ENCODE results near the gene DCAF4. TPM values are rescaled to one million over a fixed set of nuclear protein-coding genes. Genes with fewer than 3 reads are reported as not detected.
"Not testable (repeated sequence)": the region's sequence is repeated elsewhere in the genome, so short reads cannot be mapped to it uniquely, and the experiment has no call there.

DCAF4 gene
- total RNA-seq, 1 donor from 2014 or later, result 18.9 TPM

DNA sequence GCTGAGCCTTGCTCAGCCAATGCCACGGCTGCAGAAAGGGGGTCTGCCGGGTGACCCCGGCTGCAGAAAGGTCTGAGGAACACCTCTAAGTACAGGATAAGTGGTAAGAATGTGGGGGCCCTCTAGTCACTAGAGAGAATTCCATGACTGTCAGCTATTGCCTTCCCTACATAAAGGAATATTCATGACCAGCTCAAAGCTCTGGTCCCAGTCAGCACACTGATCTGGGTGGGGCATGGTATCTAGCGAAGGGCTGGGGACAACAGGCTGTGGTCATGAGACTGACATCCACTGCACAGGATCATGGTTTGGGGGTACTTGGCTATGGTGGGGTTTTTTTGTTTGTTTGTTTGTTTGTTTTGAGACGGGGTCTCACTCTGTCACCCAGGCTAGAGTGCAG is 42.1 kb downstream of the DCAF4 start:
- no peak for DNase-seq (ENCODE audit: low spot score)

DNA sequence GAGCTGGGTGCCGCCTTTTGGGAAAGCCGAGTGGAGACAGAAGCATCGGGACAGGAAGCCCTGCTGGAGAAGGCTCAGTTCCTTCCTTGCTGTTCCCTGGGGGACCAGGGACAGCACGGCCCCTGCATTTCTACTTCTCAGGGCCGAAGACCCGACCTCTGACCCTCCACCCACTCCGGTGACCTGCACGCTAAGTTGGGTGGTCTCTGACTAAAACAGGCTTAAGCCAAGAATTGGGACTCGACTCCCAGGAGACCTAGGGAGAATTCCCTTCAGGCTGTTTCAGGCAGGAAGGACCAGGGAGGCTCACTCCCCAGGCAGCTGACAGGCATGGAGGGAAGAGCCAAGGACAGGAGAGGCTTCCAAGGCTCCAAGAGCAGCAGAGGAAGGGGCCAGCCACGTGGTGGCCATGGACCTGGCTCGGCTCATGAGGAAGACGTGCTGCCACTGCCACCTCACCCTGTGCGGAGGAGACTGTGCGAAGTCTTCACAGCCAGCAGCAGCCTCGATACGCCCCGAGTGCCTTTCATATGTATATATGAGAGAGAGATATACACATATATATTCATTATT is 43.9 kb downstream of the DCAF4 start:
- DNase-seq (ENCODE audit: low spot score), result no peak

DNA sequence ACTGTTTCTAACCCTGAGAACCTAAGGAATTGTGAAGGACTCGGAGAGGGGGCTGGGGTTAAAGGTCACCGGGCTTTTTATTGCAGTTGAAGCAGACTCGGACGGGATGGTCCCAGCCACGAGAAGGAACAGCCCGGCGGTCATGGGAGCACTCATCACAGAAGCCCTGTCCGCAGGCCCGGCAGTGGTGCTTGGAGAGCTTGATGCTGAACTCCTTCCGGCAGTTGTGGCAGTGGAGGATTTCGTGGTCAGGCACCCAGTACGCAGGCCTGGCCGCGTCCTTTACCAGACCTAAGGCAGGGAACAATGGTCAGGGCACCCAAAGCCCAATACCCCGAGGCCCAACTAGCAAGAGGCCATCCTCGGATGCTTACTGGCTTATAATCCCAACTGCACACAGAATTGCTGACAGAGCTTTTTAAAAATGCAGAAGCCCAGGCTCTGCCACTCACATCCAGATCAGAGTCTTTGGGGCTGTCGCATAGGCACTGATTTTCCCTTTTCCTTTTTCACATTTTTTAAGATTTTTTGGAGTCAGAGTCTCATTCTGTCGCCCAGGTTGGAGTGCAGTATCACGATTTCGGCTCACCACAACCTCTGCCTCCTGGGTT is 44.7 kb downstream of the DCAF4 start:
- no peak for DNase-seq (ENCODE audit: low spot score)

DNA sequence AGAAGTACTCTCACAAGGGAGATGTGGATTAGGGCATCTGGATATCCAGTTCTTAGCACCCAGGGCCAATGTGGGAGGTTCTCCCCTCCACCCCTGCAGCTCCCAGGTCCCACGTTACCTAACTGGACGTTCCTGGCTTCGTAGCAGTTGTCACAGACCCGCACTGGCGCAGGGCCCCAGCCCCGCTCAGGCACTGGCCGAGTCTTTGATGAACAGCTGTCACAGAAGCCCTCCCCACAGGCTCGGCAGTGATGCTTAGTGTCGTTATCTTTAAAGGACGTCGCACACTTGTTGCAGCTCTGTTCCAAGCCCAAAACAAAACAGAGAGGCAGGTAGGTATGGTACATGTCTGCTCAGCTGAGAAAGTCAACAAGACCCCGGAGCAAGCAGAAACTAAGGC is 48.4 kb downstream of the DCAF4 start:
- DNase-seq (ENCODE audit: low spot score), result no peak

DNA sequence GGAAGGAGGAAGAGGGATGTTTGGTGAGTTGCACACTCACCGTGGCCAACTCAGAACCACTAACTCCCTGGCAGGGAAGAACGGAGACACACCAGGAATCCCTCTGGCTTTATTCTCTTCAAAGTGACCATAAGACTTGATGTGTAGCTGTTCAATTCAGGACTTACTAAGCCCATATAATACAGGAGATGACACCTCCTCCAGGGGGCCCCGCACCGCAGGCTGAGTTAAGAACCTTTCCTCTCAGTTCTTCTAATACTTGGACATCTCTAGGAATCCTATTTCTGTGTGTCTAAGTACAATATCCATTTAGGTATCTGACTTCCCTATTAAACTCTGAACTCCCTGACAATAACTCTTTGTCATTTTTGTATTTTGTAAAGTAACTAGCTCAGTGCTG is 49.5 kb downstream of the DCAF4 start:
- DNase-seq (ENCODE audit: low spot score), result no peak

DNA sequence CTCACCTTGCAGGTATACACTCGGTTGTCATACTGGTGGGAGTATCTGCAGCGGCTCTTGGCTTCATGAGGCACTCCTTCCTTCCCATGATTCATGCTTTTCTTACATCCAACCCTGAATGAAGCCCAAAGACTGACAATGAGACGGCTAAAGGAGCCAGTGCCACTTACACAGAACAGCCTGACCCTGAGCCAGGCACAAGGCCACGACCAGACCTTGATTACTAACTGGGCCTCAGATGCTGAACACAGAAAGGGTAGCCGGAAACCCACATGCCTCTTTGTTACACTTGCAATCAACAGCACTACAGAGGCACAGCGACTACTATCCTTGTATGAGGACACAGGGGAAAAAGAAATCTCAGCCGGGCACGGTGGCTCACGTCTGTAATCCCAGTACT is 52.6 kb downstream of the DCAF4 start:
- DNase-seq (ENCODE audit: low spot score), result no peak

DNA sequence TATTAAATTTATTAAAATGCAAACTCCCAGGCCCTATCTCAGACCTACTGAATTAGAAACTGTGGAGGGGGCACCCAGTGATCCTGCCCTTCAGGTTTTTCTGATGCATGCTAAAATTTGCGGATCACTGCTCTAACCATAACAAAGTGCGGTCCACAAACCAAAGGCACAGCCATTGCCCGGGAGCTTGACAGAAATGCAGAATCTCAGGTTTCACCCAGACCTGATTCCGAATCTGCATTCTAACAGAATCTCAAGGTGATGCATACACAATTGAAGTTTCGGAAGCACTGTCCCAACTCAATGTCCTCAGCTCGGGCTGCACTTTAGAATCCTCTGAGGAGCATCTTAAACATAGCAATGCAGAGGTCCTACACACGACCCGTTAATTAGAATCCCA is 54.6 kb downstream of the DCAF4 start:
- DNase-seq (ENCODE audit: low spot score), result no peak

DNA sequence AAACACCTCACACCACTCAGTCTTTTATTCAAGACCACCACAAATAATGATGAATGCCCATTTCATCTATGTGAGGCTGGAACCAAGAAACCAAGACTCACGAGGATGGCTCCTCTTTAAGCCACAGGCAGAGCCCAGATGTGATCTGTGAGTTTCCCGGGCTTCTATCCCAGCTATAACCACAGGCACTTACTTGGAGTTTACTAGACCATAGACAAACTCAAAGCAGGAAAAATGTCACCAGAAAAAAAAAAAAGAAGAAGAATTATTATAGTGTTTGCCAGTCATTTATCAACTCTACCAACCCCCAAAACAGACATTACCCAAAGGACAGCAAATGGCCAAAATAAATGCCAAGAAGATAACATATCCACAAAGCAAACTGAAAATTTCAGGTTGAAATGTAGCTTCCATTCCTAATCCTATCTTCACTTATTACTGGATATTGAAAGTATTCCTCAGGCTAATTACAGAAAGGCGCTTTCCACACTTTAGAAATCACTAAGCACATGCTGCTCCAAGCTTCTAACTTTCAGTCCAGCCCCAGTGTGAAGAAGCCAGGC is 56.0 kb downstream of the DCAF4 start:
- DNase-seq (ENCODE audit: low spot score), result no peak

DNA sequence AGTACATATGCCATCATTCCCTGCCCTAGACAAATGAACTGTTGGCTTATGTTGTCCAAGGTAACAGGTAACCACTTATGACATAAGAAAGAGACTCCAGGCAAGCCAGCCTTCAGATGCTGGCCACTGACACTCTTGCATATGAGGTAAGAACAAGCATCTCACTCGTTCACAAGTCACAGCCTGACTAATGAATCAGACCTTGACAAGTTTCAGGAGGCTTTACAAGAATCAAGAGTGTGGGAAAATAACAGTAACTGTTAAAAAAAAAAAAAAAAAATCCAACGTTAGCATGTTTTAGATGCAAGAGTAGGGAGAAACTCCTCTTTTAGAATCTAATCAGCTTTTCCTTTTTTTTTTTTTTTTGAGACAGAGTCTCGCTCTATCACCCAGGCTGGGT is 60.0 kb downstream of the DCAF4 start:
- no peak for DNase-seq (ENCODE audit: low spot score)

DNA sequence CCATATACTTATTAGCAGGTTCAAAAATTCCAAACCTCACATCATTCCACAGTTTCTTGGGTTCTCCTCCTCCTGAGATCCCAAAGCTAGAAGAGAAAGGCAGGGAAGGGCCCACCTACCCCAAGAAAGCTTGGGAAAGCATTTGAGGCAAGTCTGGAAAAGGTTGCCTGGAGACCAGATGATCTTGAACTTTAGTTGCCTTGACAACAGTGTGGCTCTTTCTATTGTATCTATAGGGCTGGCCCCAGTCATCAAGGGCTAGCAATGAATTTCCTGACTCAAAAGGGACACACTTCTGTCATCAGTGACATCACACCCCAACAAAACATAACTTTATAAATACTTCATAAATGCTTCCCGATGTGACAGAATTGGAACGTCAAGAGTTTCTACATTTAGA is 60.6 kb downstream of the DCAF4 start:
- no peak for DNase-seq (ENCODE audit: low spot score)

DNA sequence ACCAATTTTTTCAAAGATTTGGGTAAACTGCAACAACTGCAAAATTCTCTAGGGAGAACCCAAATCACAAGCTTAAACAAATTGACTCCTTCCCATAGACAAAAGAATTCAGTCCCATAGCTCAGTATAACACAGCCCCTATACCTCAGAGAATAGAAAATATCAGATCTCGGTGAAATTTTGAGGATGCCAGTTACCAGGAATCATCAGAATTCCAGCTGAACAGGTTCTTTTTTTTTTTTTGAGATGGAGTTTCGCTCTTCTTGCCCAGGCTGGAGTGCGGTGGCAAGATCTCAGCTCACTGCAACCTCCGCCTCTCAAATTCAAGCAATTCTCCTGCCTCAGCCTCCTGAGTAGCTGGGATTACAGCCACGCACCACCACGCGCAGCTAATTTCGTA is 63.9 kb downstream of the DCAF4 start:
- no peak for DNase-seq (ENCODE audit: low spot score)

DNA sequence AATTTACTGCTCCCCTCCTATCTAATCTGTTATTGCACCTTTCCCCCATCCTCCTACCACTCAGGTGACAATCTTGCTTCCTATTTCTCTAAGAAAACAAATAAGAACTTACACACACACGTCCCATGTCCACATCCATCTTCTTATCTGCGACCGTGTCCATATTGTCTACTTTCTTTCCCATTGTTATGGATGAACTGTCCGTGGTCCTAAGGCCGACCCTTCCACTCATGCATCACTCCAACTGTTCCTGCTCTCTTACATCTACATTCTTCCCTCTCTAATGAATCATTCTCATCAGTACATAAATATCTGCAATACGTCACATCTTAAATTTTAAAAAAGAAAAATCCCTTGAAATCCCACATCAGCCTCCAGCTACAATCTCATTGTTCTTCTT is 70.7 kb downstream of the DCAF4 start:
- DNase-seq (ENCODE audit: low spot score), result no peak

DNA sequence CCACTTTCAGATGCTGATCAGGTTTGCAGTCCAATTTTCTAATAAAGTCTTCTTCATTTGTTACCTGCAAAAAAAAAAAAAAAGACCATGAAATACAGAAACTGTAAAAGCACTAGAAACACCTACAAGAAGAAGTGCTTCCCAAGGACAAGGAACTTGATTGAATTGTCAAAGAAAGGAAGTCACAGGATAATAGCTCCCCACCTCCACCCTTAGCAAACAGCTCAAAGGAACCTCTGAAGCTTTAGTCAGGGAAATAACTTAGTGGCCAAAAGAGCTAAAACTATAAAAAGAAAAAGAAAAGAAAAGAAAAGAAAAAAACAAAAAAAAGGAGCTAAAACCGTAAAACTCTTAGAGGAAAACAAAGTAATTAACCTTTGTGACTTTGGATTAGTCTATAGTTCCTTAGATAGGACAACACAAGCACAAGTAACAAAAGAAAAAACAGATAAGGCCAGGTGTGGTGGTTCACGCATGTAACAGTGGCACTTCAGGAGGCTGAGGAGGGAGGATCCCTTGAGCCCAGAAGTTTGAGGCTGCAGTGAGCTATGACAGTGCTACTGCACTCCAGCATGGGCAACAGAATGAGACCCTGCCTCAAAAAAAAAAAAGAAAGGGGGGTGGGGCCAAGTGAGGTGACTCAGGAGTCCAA is 72.1 kb downstream of the DCAF4 start:
- DNase-seq (ENCODE audit: low spot score), result no peak

DNA sequence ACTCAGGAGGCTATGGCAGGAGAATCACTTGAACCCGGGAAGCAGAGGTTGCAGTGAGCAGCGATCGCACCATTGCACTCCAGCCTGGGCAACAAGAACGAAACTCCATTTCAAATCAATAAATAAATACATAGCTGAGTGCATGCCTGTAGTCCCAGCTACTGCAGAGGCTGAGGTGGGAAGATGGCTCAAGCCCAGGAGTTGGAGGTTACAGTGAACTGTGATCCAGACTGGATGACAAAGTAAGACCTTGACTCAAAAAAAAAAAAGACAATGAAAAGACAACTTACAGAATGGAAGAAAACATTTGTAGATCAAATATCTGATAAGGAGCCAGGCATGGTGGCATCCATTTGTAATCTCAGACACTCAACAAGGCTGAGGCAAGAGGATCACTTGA is 73.1 kb downstream of the DCAF4 start:
- DNase-seq (ENCODE audit: low spot score), result no peak

DNA sequence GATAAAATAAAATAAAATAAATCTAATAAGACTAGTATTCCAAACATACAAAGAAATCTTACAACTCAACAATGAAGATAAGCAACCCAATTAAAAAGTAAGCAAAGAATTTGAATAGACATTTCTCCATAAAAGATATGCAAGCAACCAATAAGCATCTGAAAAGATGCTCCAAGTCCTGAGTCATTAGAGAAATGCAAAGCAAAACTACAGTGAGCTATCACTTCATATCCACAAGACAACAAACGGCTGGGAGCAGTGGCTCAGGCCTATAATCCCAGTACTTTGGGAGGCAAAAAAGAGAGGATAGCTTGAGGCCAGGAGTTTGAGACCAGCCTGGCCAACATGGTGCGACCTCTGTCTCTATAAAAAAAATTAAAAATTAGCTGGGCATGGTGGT is 73.8 kb downstream of the DCAF4 start:
- no peak for DNase-seq (ENCODE audit: low spot score)

DNA sequence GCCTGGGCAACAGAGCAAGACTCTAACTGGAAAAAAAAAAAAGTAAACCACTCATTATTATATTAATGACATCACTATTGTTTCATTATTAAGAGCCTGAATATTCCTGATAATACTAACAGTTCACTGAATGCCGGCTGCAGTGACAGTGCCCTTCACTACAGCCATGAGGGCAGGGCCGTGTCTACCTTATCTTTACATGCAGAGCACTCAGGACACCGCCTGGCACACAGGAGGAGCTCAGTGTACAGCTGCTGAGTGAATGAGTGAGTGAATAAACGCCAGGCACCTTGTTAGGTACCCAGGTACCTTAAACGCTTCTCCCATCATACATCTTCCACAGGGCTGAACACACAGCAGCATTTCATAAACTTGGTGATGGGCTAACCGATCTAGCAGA is 77.4 kb downstream of the DCAF4 start:
- no peak for DNase-seq (ENCODE audit: low spot score)

DNA sequence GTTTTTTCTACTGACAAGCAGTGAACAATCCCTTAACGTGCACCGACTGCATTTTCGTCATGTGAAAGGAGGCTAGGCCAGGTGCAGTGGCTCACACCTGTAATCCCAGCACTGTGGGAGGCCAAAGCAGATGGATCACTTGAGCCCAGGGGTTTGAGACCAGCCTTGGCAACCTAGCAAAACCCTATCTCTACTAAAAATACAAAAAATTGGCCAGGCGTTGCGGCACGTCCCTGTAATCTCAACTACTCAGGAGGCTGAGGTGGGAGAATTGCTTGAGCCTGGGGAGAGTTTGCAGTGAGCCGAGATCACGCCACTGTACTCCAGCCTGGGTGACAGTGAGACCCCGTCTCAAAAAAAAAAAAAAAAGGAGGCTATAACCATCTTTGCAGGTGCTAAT is 78.4 kb downstream of the DCAF4 start:
- DNase-seq (ENCODE audit: low spot score), result not testable (repeated sequence)

DNA sequence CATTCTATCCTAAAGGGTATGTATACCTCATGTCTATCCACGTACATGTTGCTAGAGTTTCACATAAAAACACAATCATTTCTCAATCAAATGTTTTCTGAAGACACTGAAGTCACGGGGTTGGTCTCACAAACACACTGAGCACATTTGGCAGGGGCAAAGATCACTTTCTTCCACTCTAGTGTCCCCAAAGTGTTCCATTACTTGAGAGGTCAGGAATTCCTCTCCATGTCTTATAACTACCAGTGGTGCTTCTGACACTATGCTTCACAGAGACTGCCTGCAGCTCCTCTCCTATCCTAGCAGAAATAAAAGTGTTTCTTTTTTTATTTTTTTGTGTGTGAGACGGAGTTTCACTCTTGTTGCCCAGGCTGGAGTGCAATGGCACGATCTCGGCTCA is 81.6 kb downstream of the DCAF4 start:
- DNase-seq (ENCODE audit: low spot score), result no peak

DNA sequence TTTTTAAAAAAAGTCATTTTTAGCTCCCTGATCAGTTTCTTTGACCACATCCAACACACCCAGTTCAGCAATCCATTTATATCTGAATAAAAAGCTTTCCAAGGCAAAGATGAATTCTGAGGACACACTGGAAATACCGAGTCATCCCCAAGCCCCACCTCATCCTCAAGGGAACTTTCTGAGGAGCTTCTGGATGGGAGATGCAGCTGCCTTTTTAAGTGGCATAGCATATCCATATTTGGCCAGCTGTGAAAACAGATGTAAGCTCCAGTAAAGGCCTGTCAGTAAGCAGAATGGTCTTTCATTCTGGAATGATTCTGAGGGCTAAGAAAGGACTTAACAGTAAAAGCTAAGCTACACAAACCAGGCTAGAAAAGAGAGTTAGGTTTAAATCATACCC is 82.2 kb downstream of the DCAF4 start:
- no peak for DNase-seq (ENCODE audit: low spot score)

Measured in mesenteric fat pad (tissue), 1 donor.